Erythroblast (primary cell): ENCODE results near the gene WNT11.

ENCODE experiments used
- GATA1 ChIP-seq: IDR thresholded peaks from 2 replicates; pipeline ENCODE4 v1.6.1; 2011; ENCODE audit warnings: low read depth, mild to moderate bottlenecking, control low read depth, low read length, moderate library complexity
- POLR2A ChIP-seq: IDR thresholded peaks from 2 replicates; pipeline ENCODE4 v1.6.1; 2011; ENCODE audit warnings: mild to moderate bottlenecking, low read length

DNA sequence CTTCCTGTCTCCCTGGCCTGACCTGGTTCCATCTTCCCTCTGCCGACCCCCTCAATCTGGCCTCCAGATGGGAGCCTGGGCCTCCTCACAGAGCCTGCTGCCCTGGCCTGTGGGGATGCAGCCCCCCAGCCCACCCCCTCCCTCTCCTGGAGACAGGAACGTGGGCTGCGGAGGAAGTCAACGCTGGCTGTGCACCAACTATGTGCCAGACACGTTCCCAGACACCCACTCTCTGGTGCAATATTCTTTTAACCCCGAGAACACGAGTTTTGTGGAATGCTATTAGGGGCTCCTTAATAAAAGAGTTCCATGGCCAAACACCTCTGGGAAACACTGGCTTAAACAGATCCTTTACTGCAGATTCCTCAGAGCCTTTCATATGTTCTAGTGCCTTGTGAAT lies 15.9 kb downstream of the WNT11 start:
- TF ChIP-seq POLR2A, result no peak
- TF ChIP-seq GATA1, result no peak
